Epithelial cell of prostate (primary cell): ENCODE data around the gene FCHO1.

ENCODE experiments used
- DNase-seq: peaks from one replicate; pipeline ENCODE4 v3.0.0-alpha.2; 2011; ENCODE audit warnings: low read depth, low spot score
- H3K27ac ChIP-seq: fragments of 450-650 bp; 2 replicates; pipeline ENCODE4 v1.5.1; 2017; ENCODE audit warnings: mild to moderate bottlenecking

Gene FCHO1

GRCh38 chr19:17733127-17733526 is 18.1 kb upstream of the FCHO1 start:
- H3K27ac ChIP-seq, result no peak overlapping the region
- no peak for DNase-seq

- no peak overlapping the region for H3K27ac ChIP-seq
- no peak for DNase-seq
These were observed 17.1 kb upstream of the FCHO1 start for GRCh38 chr19:17734146-17734545.

GRCh38 chr19:17735410-17735809 is 15.9 kb upstream of the FCHO1 start:
- DNase-seq, result no peak
- H3K27ac ChIP-seq, result no peak overlapping the region

- no peak for DNase-seq
- no peak overlapping the region for H3K27ac ChIP-seq
These were observed 13.6 kb upstream of the FCHO1 start for GRCh38 chr19:17737690-17738153.

GRCh38 chr19:17739121-17739875 is 12.0 kb upstream of the FCHO1 start:
- no peak for DNase-seq
- H3K27ac ChIP-seq, result no peak overlapping the region

GRCh38 chr19:17741456-17741855 is 9.8 kb upstream of the FCHO1 start:
- H3K27ac ChIP-seq, result no peak overlapping the region
- no peak for DNase-seq

- no peak overlapping the region for H3K27ac ChIP-seq
- no peak for DNase-seq
These were observed 7.2 kb upstream of the FCHO1 start for GRCh38 chr19:17743874-17744580.

GRCh38 chr19:17747205-17748098 is 3.8 kb upstream of the FCHO1 start:
- no peak overlapping the region for H3K27ac ChIP-seq
- DNase-seq, result peak; percentile 51

GRCh38 chr19:17748884-17749638 is 2.2 kb upstream of the FCHO1 start:
- H3K27ac ChIP-seq, result no peak overlapping the region
- no peak for DNase-seq

GRCh38 chr19:17749912-17750317 is 1.4 kb upstream of the FCHO1 start:
- H3K27ac ChIP-seq, result no peak overlapping the region
- DNase-seq, result no peak

GRCh38 chr19:17751912-17752273 is 616 bp downstream of the FCHO1 start:
- DNase-seq, result no peak
- no peak overlapping the region for H3K27ac ChIP-seq

GRCh38 chr19:17752865-17753639 is 1.8 kb downstream of the FCHO1 start:
- no peak for DNase-seq
- H3K27ac ChIP-seq, result no peak overlapping the region

- no peak for DNase-seq
- H3K27ac ChIP-seq, result no peak overlapping the region
These were observed 2.7 kb downstream of the FCHO1 start for GRCh38 chr19:17753976-17754375.

- no peak overlapping the region for H3K27ac ChIP-seq
These were observed 3.6 kb downstream of the FCHO1 start for GRCh38 chr19:17754634-17755442.

GRCh38 chr19:17755443-17755890 is 4.2 kb downstream of the FCHO1 start:
- H3K27ac ChIP-seq, result no peak overlapping the region
- no peak for DNase-seq

More at GRCh38 chr19:17754634-17755442, 3.6 kb downstream of the FCHO1 start:
- no peak for DNase-seq

- no peak overlapping the region for H3K27ac ChIP-seq
- no peak for DNase-seq
These were observed 4.8 kb downstream of the FCHO1 start for GRCh38 chr19:17755977-17756670.

GRCh38 chr19:17757125-17757524 is 5.8 kb downstream of the FCHO1 start:
- no peak for DNase-seq
- H3K27ac ChIP-seq, result no peak overlapping the region

GRCh38 chr19:17758515-17758914 is 7.2 kb downstream of the FCHO1 start:
- no peak overlapping the region for H3K27ac ChIP-seq
- DNase-seq, result no peak
